Thoracic aorta (tissue), 2 donors: ENCODE data around the gene ATXN7L1. TPM values are rescaled to one million over a fixed set of nuclear protein-coding genes. Genes with fewer than 3 reads are reported as not detected.

Experiments used
- ATAC-seq: fragments of 150-250 bp; one replicate; pipeline ENCODE4 v1.8.0; 2017; ENCODE audit warnings: low read depth; ENCODE audit not compliant: insufficient number of reproducible peaks, low FRiP score
- DNase-seq: peaks from one replicate; pipeline ENCODE4 v3.0.0-alpha.2; 2020; ENCODE audit warnings: low spot score
- H3K27ac ChIP-seq, 2 donors: fragments of 200-600 bp; sonication (generic); 1 replicate in 1 of 2; 2 replicates in 1 of 2; pipeline ENCODE4 v1.5.1; 2016; ENCODE audit warnings: mild to moderate bottlenecking in 2 of 2, moderate library complexity in 2 of 2
- H3K27me3 ChIP-seq: fragments of 200-600 bp; sonication (generic); replicated peaks from 2 replicates; pipeline ENCODE4 v1.6.0; 2016; ENCODE audit warnings: mild to moderate bottlenecking; ENCODE audit not compliant: insufficient read depth
- H3K36me3 ChIP-seq: fragments of 200-600 bp; sonication (generic); one replicate; pipeline ENCODE4 v1.5.1; 2016
- H3K4me1 ChIP-seq, 2 donors: fragments of 200-600 bp; sonication (generic); 1 replicate in 1 of 2; 2 replicates in 1 of 2; pipeline versions ENCODE4 v1.5.1 to v1.6.0; 2016; ENCODE audit warnings: low read depth in 2 of 2, mild to moderate bottlenecking in 1 of 2; ENCODE audit not compliant: control insufficient read depth in 1 of 2
- H3K4me3 ChIP-seq: fragments of 200-600 bp; sonication (generic); 2 replicates; pipeline ENCODE4 v1.5.1; 2016; ENCODE audit warnings: mild to moderate bottlenecking
- H3K9me3 ChIP-seq: fragments of 200-600 bp; sonication (generic); 2 replicates; pipeline ENCODE4 v1.5.1; 2016
- CTCF ChIP-seq: fragments of 200-600 bp; sonication (generic); IDR thresholded peaks from one replicate; pipeline ENCODE4 v1.5.1; 2019; ENCODE audit warnings: antibody characterized with exemption
- total RNA-seq, 2 donors: library from RNA; depleted of rRNA; stranded (reverse); fragments of >200 nt; gene quantifications; one replicate each; pipeline versions ENCODE4 v1.1.0 to v1.2.3, GENCODE V29; 2016

ATXN7L1 gene
- total RNA-seq, 2 donors from 2014 or later: 11.6 to 13.4 TPM

- Histone ChIP-seq H3K4me1 (no peaks in the 10 kb centered on the region), H3K36me3 (no peaks in the 10 kb centered on the region), H3K9me3 (no peaks in the 10 kb centered on the region), H3K4me3 (no peak overlapping the region), H3K27me3 (no peaks in the 10 kb centered on the region), H3K27ac (no peak overlapping the region)
- ATAC-seq: no peak
- DNase-seq: no peak
- no peak for TF ChIP-seq CTCF
These were observed 26.0 kb upstream of the ATXN7L1 start for GRCh38 chr7:105902325-105902911.

DNA sequence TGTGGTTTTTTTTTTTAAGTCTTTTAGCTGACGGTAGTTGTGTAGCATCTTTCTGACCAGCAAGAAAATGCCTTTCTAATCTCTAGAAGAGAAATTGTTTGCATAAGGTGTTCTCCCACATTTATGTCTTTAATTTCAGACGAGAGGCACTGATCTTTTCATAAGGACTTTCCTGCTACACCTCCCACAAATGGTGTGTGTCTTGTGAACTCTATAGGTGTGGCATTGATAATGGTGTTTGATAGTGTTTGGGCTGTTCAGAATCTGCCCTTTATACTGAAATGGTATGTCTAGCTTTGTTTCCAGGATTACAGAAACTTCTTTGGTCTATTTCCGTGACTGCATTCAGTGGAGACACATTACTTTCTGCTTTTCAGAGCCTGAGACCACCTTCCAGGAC lies 21.6 kb upstream of the ATXN7L1 start:
- no peak for TF ChIP-seq CTCF
- DNase-seq: no peak

GRCh38 chr7:105896407-105896911 lies 20.1 kb upstream of the ATXN7L1 start:
- no peaks in the 10 kb centered on the region for H3K36me3 ChIP-seq
- no peak for ATAC-seq
- DNase-seq: no peak
- no peak for TF ChIP-seq CTCF
- H3K4me1 ChIP-seq: no peaks in the 10 kb centered on the region
- no peaks in the 10 kb centered on the region for H3K27me3 ChIP-seq
- no peak overlapping the region for H3K4me3 ChIP-seq
- no peak overlapping the region for H3K27ac ChIP-seq
- H3K9me3 ChIP-seq: no peaks in the 10 kb centered on the region

More for the DNA sequence above, 21.6 kb upstream of the ATXN7L1 start:
- no peaks in the 10 kb centered on the region for H3K4me1 ChIP-seq
- H3K27ac ChIP-seq: no peak overlapping the region
- no peaks in the 10 kb centered on the region for H3K9me3 ChIP-seq
- H3K27me3 ChIP-seq: no peaks in the 10 kb centered on the region
- H3K4me3 ChIP-seq: no peak overlapping the region
- no peak for ATAC-seq
- no peaks in the 10 kb centered on the region for H3K36me3 ChIP-seq

GRCh38 chr7:105894131-105894530 lies 17.7 kb upstream of the ATXN7L1 start:
- no peak for TF ChIP-seq CTCF
- no peaks in the 10 kb centered on the region for H3K36me3 ChIP-seq
- no peaks in the 10 kb centered on the region for H3K9me3 ChIP-seq
- ATAC-seq (no peak), DNase-seq (no peak)
- H3K27me3 ChIP-seq: no peaks in the 10 kb centered on the region
- H3K4me1 ChIP-seq: no peaks in the 10 kb centered on the region
- no peak overlapping the region for H3K27ac ChIP-seq
- no peak overlapping the region for H3K4me3 ChIP-seq

- ATAC-seq: no peak
- no peak for TF ChIP-seq CTCF
These were observed 16.0 kb upstream of the ATXN7L1 start for GRCh38 chr7:105892387-105892786.

More at GRCh38 chr7:105892387-105892786, 16.0 kb upstream of the ATXN7L1 start:
- Histone ChIP-seq H3K36me3 (no peaks in the 10 kb centered on the region), H3K4me3 (no peak overlapping the region), H3K27me3 (no peaks in the 10 kb centered on the region), H3K27ac (no peak overlapping the region), H3K9me3 (no peaks in the 10 kb centered on the region), H3K4me1 (no peaks in the 10 kb centered on the region)
- DNase-seq: no peak
